ENCODE measurements around the gene KIRREL2.

The KIRREL2 gene

DNA sequence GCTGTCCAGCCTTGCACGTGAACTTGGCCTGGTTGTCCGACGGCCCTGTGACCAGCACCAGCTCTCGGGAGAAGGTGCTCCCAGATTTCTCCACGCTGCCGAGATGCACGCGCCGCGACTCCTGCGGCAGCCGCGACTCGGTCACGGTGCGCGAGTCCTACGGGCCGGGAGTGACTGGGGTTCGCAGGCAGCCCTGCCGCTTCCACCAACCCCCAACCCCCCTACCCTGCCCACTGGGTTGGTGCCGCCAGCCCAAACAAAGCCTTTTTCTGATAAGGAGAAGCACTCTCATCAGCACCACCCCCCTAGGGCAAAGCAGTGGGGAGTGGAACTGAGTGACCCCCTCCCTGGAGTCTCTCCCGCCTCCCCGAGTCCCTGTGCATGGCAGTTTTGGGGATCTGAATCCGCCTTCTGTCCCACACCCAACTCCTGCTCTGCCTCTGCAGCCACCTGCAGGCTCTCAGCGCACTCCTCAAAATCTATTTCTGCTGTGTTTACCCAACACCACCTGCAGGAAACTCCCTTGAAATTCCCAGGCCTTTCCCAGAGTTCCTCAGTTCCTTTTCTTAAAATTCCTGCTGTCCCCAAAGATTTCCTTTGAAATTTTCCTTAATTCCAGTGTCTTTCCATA is 10.6 kb upstream of the KIRREL2 start:
- no peak overlapping the region for H3K4me3 ChIP-seq (ENCODE audit: low read depth in 1 of 2, low read length in 2 of 2)
- H3K4me1 ChIP-seq (ENCODE audit: insufficient read depth, low read length) = peaks cover 6% of the 10 kb centered on the region
- H3K27ac ChIP-seq (ENCODE audit: low read depth, low read length) = no peak overlapping the region
- no peaks in the 10 kb centered on the region for H3K36me3 ChIP-seq (ENCODE audit: insufficient read depth, low read length)
- H3K9me3 ChIP-seq (ENCODE audit: low read length) = no peaks in the 10 kb centered on the region
- H3K9ac ChIP-seq (ENCODE audit: low read length) = no peak overlapping the region
- H3K27me3 ChIP-seq (ENCODE audit: control insufficient read depth in 1 of 2, insufficient read depth in 2 of 2, low read length in 2 of 2) = peaks cover 42 to 76% of the 10 kb centered on the region in 2 donors

DNA sequence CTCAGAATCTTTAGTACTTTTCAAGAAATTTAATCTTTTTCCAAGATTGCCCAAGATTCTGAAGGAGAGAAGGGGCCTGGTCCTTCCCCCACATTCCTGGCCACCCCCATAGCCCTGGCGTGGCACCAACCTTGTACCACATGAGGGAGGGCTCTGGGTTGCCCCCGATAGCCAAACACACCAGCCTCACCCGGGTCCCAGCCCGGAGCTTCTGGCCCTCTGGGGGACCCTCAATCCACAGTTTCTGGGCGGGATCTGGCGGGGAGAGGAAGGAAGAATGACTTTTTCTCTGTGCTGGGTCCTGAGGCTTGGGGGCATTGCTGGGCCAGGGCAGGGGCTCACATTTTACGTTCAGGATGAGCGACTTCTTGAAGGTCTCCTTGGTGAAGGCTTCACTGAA is 8.8 kb upstream of the KIRREL2 start:
- Histone ChIP-seq H3K27ac (ENCODE audit: low read depth, low read length) (no peak overlapping the region), H3K9me3 (ENCODE audit: low read length) (no peaks in the 10 kb centered on the region), H3K27me3 (ENCODE audit: control insufficient read depth in 1 of 2, insufficient read depth in 2 of 2, low read length in 2 of 2) (peaks cover 41 to 80% of the 10 kb centered on the region in 2 donors), H3K9ac (ENCODE audit: low read length) (no peak overlapping the region), H3K36me3 (ENCODE audit: insufficient read depth, low read length) (no peaks in the 10 kb centered on the region), H3K4me3 (ENCODE audit: low read depth in 1 of 2, low read length in 2 of 2) (no peak overlapping the region), H3K4me1 (ENCODE audit: insufficient read depth, low read length) (peaks cover 6% of the 10 kb centered on the region)

GRCh38 chr19:35848486-35848885 is 8.2 kb upstream of the KIRREL2 start:
- Histone ChIP-seq H3K36me3 (ENCODE audit: insufficient read depth, low read length) (no peaks in the 10 kb centered on the region), H3K27me3 (ENCODE audit: control insufficient read depth in 1 of 2, insufficient read depth in 2 of 2, low read length in 2 of 2) (peaks cover 35 to 80% of the 10 kb centered on the region in 2 donors), H3K9ac (ENCODE audit: low read length) (no peak overlapping the region)

DNA sequence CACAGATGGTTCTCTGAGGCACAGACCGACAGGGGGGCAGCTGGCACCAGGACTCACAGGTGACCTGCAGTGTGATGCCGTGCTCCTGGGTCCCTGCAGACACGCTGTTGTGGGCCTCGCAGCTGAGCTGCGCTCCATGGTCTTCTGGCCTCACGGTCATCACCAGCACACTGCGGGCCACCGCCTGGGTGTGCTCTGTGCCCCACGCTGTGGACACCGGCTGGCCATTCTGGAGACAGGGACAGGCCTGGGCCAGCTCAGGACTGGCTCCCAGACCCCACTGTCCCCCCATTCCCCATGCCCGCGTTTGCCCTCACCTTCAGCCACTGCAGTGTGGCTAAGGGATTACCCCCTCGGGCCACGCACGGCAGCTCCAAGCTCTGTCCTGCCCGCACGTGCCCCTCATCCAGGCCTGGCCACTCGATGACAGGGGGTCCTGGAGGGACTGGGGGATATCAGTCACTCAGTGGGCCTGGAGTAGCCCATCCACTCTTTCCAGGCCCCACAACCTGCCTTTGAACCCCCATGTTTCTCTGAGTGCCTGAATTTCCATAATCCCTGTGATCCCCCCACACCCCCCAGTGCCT is 7.7 kb upstream of the KIRREL2 start:
- no peaks in the 10 kb centered on the region for H3K9me3 ChIP-seq (ENCODE audit: low read length)
- peaks cover 30 to 80% of the 10 kb centered on the region in 2 donors for H3K27me3 ChIP-seq (ENCODE audit: control insufficient read depth in 1 of 2, insufficient read depth in 2 of 2, low read length in 2 of 2)
- no peaks in the 10 kb centered on the region for H3K36me3 ChIP-seq (ENCODE audit: insufficient read depth, low read length)
- H3K27ac ChIP-seq (ENCODE audit: low read depth, low read length) = no peak overlapping the region
- H3K9ac ChIP-seq (ENCODE audit: low read length) = no peak overlapping the region
- H3K4me1 ChIP-seq (ENCODE audit: insufficient read depth, low read length) = peaks cover 6% of the 10 kb centered on the region
- H3K4me3 ChIP-seq (ENCODE audit: low read depth in 1 of 2, low read length in 2 of 2) = no peak overlapping the region

More at GRCh38 chr19:35848486-35848885, 8.2 kb upstream of the KIRREL2 start:
- H3K27ac ChIP-seq (ENCODE audit: low read depth, low read length) = no peak overlapping the region
- H3K4me1 ChIP-seq (ENCODE audit: insufficient read depth, low read length) = peaks cover 6% of the 10 kb centered on the region
- H3K4me3 ChIP-seq (ENCODE audit: low read depth in 1 of 2, low read length in 2 of 2) = no peak overlapping the region
- H3K9me3 ChIP-seq (ENCODE audit: low read length) = no peaks in the 10 kb centered on the region

DNA sequence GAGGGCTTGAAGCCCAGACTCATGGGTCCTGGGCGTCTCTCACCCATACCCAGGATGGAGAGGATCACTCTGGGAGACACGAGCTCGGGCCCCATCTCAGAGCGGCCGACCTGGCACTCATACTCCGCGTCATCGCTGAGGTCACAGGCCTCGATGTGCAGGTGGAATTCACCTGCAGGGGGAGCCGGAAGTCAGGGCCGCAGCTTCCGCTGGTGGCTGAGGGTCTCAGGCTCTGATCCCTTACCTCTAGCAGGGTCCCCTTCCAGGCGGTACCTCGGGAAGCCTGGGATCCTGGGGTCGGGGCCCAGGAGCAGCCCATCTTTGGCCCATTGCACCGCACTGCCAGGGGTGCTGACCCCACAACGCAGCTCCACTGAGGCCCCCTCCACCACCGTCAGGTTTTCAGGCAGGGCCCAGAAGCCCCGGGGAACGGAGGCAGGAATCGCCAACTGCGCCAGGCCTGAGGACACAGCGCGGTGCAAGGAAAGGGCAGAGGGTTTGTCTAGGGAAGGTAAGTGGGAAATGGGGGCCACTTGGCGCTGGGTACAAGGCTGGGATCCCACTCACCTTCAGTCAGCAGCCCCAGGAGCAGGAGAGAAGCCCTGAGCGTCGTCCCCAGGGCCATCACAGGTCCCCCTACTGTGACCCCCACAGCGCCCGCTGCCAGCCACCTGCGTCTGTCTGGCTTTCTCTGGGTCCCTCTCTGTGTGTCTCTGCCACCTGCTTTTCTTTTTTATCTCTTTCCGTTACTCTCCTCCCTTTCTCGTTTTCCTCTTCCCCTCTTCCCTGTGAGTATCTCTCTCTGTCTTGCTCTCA is 5.3 kb upstream of the KIRREL2 start:
- no peaks in the 10 kb centered on the region for H3K4me1 ChIP-seq (ENCODE audit: insufficient read depth, low read length)
- H3K36me3 ChIP-seq (ENCODE audit: insufficient read depth, low read length) = no peaks in the 10 kb centered on the region
- no peak overlapping the region for H3K27ac ChIP-seq (ENCODE audit: low read depth, low read length)
- H3K4me3 ChIP-seq (ENCODE audit: low read depth in 1 of 2, low read length in 2 of 2) = no peak overlapping the region
- H3K9me3 ChIP-seq (ENCODE audit: low read length) = no peaks in the 10 kb centered on the region
- peaks cover 25 to 72% of the 10 kb centered on the region in 2 donors for H3K27me3 ChIP-seq (ENCODE audit: control insufficient read depth in 1 of 2, insufficient read depth in 2 of 2, low read length in 2 of 2)
- H3K9ac ChIP-seq (ENCODE audit: low read length) = no peak overlapping the region

DNA sequence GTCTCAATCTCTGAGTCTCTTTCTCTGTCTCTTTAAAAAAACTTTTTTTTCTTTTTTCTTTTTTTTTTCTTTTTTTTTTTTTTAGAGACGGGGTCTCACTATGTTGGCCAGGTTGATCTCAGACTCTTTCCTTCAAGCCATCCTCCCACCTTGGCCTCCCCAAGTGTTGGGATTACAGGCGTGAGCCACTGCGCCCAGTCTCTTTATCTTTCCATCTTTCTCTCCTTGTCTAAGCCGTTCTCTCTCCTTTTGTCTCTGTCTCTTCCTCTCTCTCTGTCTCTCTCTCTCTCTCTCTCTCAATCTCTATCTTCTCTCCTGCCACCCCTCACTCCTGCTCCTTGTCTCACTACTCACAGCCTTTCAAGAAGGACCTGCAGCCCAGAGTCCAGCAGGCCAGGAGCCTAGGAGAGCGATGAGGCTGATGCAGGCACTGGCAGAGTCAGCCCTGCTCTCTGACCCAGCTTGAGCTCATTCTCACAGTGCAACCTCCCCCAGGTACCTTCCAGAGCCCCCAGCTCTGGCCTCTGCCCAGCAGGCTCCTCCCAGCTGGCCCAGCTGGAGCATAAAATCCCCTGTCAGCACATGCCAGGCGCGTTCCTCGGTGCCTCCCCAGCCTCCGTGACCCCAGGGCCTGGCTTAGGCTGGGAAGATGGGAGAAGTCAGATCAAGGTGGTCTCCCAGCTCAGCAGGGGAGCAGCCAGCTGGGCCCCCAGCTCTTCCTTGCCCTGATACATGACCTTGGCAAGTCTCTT is 4.5 kb upstream of the KIRREL2 start, which contains the start of gene NPHS1:
TSS of gene NPHS1 (minus strand) at position 476 of the 752 bp plus-strand sequence. CDS start 667 bp downstream, outside the sequence.
- Histone ChIP-seq H3K27me3 (ENCODE audit: control insufficient read depth in 1 of 2, insufficient read depth in 2 of 2, low read length in 2 of 2) (peaks cover 26 to 74% of the 10 kb centered on the region in 2 donors), H3K4me1 (ENCODE audit: insufficient read depth, low read length) (peaks cover 4% of the 10 kb centered on the region), H3K4me3 (ENCODE audit: low read depth in 1 of 2, low read length in 2 of 2) (no peak within 1 kb of the TSS), H3K36me3 (ENCODE audit: insufficient read depth, low read length) (no peaks in the 10 kb centered on the region), H3K9me3 (ENCODE audit: low read length) (no peaks in the 10 kb centered on the region), H3K9ac (ENCODE audit: low read length) (no peak within 1 kb of the TSS), H3K27ac (ENCODE audit: low read depth, low read length) (no peak within 1 kb of the TSS)

- Histone ChIP-seq H3K9ac (ENCODE audit: low read length) (no peak overlapping the region), H3K9me3 (ENCODE audit: low read length) (no peaks in the 10 kb centered on the region), H3K27me3 (ENCODE audit: control insufficient read depth in 1 of 2, insufficient read depth in 2 of 2, low read length in 2 of 2) (peaks cover 21 to 75% of the 10 kb centered on the region in 2 donors), H3K36me3 (ENCODE audit: insufficient read depth, low read length) (no peaks in the 10 kb centered on the region), H3K27ac (ENCODE audit: low read depth, low read length) (no peak overlapping the region), H3K4me1 (ENCODE audit: insufficient read depth, low read length) (peaks cover 4% of the 10 kb centered on the region), H3K4me3 (ENCODE audit: low read depth in 1 of 2, low read length in 2 of 2) (no peak overlapping the region)
These were observed 3.5 kb upstream of the KIRREL2 start for GRCh38 chr19:35853038-35853756.

DNA sequence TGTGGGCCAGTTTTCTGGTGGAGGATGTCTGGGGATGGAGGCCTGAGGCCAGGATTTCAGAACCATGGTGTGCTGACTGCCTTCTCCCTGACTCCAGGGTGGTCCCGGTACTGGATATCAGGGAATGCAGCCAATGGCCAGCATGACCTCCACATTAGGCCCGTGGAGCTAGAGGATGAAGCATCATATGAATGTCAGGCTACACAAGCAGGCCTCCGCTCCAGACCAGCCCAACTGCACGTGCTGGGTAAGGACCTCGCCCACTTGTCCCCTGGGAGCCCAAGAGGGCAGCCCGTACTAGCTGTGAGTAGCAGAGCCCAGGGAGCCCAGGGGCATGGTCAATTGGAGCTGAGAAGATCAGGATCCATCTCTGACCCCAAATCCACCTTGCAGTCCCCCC is 1.6 kb downstream of the KIRREL2 start:
- Histone ChIP-seq H3K27me3 (ENCODE audit: control insufficient read depth in 1 of 2, insufficient read depth in 2 of 2, low read length in 2 of 2) (peaks cover 20 to 81% of the 10 kb centered on the region in 2 donors), H3K9ac (ENCODE audit: low read length) (no peak overlapping the region), H3K4me1 (ENCODE audit: insufficient read depth, low read length) (peaks cover 4% of the 10 kb centered on the region), H3K9me3 (ENCODE audit: low read length) (no peaks in the 10 kb centered on the region), H3K27ac (ENCODE audit: low read depth, low read length) (no peak overlapping the region), H3K4me3 (ENCODE audit: low read depth in 1 of 2, low read length in 2 of 2) (no peak overlapping the region), H3K36me3 (ENCODE audit: insufficient read depth, low read length) (no peaks in the 10 kb centered on the region)

DNA sequence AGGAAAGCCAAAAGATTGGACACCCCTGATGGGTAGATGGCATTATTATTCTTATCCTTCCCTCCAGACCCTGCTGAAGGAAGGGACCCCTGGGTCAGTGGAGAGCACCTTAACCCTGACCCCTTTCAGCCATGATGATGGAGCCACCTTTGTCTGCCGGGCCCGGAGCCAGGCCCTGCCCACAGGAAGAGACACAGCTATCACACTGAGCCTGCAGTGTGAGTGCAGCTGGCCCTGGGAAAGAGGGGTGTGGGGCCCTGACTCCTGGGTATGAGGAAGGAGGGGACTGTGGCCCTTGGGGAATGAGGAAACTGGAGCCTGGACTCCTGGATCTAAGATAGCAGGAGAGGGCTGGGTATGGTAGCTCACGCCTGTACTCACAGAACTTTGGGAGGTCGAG is 2.7 kb downstream of the KIRREL2 start:
- Histone ChIP-seq H3K9ac (ENCODE audit: low read length) (no peak overlapping the region), H3K4me3 (ENCODE audit: low read depth in 1 of 2, low read length in 2 of 2) (no peak overlapping the region), H3K9me3 (ENCODE audit: low read length) (no peaks in the 10 kb centered on the region), H3K27ac (ENCODE audit: low read depth, low read length) (no peak overlapping the region), H3K4me1 (ENCODE audit: insufficient read depth, low read length) (peaks cover 4% of the 10 kb centered on the region), H3K36me3 (ENCODE audit: insufficient read depth, low read length) (no peaks in the 10 kb centered on the region), H3K27me3 (ENCODE audit: control insufficient read depth in 1 of 2, insufficient read depth in 2 of 2, low read length in 2 of 2) (peaks cover 20 to 74% of the 10 kb centered on the region in 2 donors)

GRCh38 chr19:35860436-35860817 is 3.7 kb downstream of the KIRREL2 start:
- H3K27ac ChIP-seq (ENCODE audit: low read depth, low read length) = no peak overlapping the region
- H3K9me3 ChIP-seq (ENCODE audit: low read length) = no peaks in the 10 kb centered on the region
- peaks cover 4% of the 10 kb centered on the region for H3K4me1 ChIP-seq (ENCODE audit: insufficient read depth, low read length)
- H3K36me3 ChIP-seq (ENCODE audit: insufficient read depth, low read length) = no peaks in the 10 kb centered on the region
- no peak overlapping the region for H3K9ac ChIP-seq (ENCODE audit: low read length)
- H3K27me3 ChIP-seq (ENCODE audit: control insufficient read depth in 1 of 2, insufficient read depth in 2 of 2, low read length in 2 of 2) = peaks cover 12 to 68% of the 10 kb centered on the region in 2 donors
- no peak overlapping the region for H3K4me3 ChIP-seq (ENCODE audit: low read depth in 1 of 2, low read length in 2 of 2)
